Measurements from ENCODE around the gene ATXN7. TPM values are rescaled to one million over a fixed set of nuclear protein-coding genes. Genes with fewer than 3 reads are reported as not detected.

Gene ATXN7
- total RNA-seq, 1 donor from 2014 or later, result 46.7 TPM

DNA sequence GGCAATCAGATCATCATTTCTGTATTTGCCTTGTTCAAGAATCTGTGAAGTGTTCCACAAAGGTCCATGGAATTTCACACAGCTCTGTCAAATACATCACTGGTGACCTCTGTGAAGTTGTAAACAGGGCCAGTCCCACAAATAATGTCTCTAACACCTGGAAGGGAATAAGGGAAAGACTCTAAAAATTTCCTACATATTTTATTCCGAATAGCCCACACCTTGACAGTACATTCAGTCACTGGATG is 44.6 kb upstream of the ATXN7 start, which contains the start of gene C3orf49:
Gene C3orf49 (plus strand): TSS at position 149 of the 248 bp plus-strand sequence. CDS start 173 bp downstream, outside the sequence.
- CTCF ChIA-PET, result interaction anchor here (0.7 to 3.4 kb wide), 9 partner anchors 11 to 1488 kb away, joined by 3 to 25 read pairs (median 4); no protein-coding TSS in a partner anchor
- Mint-ChIP-seq H3K4me3 (no peak within 1 kb of the TSS), H3K9me3 (no peaks in the 10 kb centered on the region), H3K36me3 (ENCODE audit: low read depth) (no peaks in the 10 kb centered on the region), H3K27me3 (no peaks in the 10 kb centered on the region), H3K4me1 (no peaks in the 10 kb centered on the region), H3K27ac (no peak within 1 kb of the TSS)
- TF ChIP-seq, protein P1, sequence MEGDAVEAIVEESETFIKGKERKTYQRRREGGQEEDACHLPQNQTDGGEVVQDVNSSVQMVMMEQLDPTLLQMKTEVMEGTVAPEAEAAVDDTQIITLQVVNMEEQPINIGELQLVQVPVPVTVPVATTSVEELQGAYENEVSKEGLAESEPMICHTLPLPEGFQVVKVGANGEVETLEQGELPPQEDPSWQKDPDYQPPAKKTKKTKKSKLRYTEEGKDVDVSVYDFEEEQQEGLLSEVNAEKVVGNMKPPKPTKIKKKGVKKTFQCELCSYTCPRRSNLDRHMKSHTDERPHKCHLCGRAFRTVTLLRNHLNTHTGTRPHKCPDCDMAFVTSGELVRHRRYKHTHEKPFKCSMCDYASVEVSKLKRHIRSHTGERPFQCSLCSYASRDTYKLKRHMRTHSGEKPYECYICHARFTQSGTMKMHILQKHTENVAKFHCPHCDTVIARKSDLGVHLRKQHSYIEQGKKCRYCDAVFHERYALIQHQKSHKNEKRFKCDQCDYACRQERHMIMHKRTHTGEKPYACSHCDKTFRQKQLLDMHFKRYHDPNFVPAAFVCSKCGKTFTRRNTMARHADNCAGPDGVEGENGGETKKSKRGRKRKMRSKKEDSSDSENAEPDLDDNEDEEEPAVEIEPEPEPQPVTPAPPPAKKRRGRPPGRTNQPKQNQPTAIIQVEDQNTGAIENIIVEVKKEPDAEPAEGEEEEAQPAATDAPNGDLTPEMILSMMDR (IDR thresholded peaks at IDR 0.05), result no peak
- ATAC-seq (ENCODE audit: low read depth) (no peak), DNase-seq (no peak)
- POLR2A ChIA-PET, result no interaction called here
- intact Hi-C loops (cut with micrococcal nuclease), result loop anchor here (5.0 kb wide), 2 partner anchors 1152 to 1617 kb away; no protein-coding TSS in a partner anchor

DNA sequence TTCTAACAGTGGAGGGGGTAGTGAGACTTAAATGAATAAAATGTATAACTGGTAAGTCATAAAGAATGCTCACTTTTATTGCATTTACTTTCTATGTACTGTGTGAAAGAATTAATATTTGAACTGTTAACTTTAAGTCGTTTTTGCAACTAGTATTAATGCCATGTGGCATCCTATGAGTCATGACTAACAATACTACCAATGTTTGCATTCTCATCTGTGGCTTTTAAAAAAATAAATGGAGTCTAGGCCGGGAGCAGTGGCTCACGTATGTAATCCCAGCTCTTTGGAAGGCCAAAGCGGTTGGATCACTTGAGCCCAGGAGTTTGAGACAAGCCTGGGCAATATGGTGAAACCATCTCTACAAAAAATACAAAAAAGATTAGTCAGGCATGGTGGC is 39.4 kb upstream of the ATXN7 start:
- Mint-ChIP-seq H3K4me1 (no peaks in the 10 kb centered on the region), H3K27me3 (no peaks in the 10 kb centered on the region), H3K4me3 (no peak overlapping the region), H3K36me3 (ENCODE audit: low read depth) (no peaks in the 10 kb centered on the region), H3K9me3 (no peaks in the 10 kb centered on the region), H3K27ac (no peak overlapping the region)
- ChIA-PET POLR2A (no interaction called here), CTCF (no interaction called here)
- DNase-seq (no peak), ATAC-seq (ENCODE audit: low read depth) (no peak)
- intact Hi-C loops (cut with micrococcal nuclease), result no loop called here
- TF ChIP-seq, protein P1 (IDR thresholded peaks at IDR 0.05), result no peak

DNA sequence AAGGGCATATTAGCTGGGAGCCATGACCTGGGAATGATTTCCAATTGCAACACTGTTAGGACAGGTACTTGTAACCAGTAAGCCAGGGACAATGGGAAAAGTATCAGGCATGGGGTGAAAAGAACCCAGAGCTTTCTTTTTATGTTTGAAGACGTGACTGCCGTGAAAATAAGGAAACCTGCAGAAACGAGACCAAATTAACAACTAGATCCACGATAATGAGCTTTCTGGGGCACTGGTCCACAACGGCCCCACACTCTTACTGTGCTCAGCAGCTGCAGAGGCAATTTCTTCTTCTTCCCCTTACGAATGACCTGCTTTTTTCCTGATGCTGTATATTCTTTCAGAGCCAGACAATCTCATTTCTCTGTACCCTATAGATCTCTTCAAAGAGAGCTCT is 33.1 kb upstream of the ATXN7 start:
- ChIA-PET CTCF (no interaction called here), POLR2A (interaction anchor here (0.7 kb wide), 1 partner anchor 33 kb away, joined by 3 read pairs; the partner anchor contains the start of genes ATXN7 and THOC7)
- DNase-seq (no peak), ATAC-seq (ENCODE audit: low read depth) (no peak)
- no peaks in the 10 kb centered on the region for H3K27me3 Mint-ChIP-seq
- H3K9me3 Mint-ChIP-seq, result no peaks in the 10 kb centered on the region
- H3K4me3 Mint-ChIP-seq, result no peak overlapping the region
- intact Hi-C loops (cut with micrococcal nuclease), result no loop called here
- no peaks in the 10 kb centered on the region for H3K4me1 Mint-ChIP-seq
- no peak overlapping the region for H3K27ac Mint-ChIP-seq
- H3K36me3 Mint-ChIP-seq (ENCODE audit: low read depth), result peaks cover 37% of the 10 kb centered on the region
- TF ChIP-seq, protein P1 (IDR thresholded peaks at IDR 0.05), result no peak

DNA sequence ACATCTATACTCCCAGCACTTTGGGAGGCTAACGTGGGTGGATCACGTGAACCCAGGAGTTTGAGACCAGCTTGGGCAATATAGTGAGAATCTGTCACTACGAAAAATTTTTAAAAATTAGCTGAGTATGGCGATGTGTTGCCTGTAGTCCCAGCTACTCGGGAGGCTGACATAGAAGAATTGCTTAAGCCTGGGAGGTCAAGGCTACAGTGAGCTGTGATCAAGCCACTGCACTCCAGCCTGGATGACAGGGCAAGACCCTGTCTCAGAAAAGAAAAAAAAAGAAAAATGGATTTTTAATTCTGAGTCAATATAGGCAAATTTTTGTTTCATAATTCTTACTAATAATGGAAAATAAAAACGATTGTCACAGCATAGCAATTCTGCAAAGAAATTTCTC is 31.3 kb upstream of the ATXN7 start:
- Mint-ChIP-seq H3K9me3 (no peaks in the 10 kb centered on the region), H3K27me3 (no peaks in the 10 kb centered on the region), H3K36me3 (ENCODE audit: low read depth) (peaks cover 48% of the 10 kb centered on the region), H3K4me3 (no peak overlapping the region), H3K27ac (no peak overlapping the region), H3K4me1 (no peaks in the 10 kb centered on the region)
- DNase-seq, result no peak
- POLR2A ChIA-PET, result no interaction called here
- TF ChIP-seq, protein P1 (IDR thresholded peaks at IDR 0.05), result no peak
- ATAC-seq (ENCODE audit: low read depth), result no peak
- CTCF ChIA-PET, result no interaction called here
- intact Hi-C loops (cut with micrococcal nuclease), result no loop called here

DNA sequence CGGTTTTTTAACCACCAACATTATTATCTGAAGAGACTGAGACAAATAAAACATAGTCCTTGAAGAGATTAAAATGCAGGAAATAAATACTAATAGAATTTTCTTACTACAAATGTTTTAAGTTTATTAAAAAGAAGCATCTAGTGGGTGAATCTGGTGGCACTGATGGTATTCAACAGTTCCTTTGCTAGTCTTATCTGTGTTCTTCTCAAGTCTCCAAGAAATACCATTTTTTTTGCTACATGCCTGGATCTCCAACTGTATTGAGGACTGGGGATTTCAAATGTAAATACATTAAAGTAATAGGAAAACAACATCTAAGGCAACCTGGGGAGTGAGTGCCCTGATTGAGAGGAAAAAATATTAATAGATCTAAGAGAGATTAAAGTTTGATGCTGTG is 22.0 kb upstream of the ATXN7 start:
- ChIA-PET CTCF (interaction anchor here (1.3 kb wide), 1 partner anchor 23 kb away, joined by 3 read pairs; the partner anchor contains the start of gene C3orf49), POLR2A (no interaction called here)
- Mint-ChIP-seq H3K9me3 (peaks cover 6% of the 10 kb centered on the region), H3K4me1 (no peaks in the 10 kb centered on the region), H3K27ac (no peak overlapping the region), H3K4me3 (no peak overlapping the region), H3K27me3 (no peaks in the 10 kb centered on the region), H3K36me3 (ENCODE audit: low read depth) (peaks cover 8% of the 10 kb centered on the region)
- DNase-seq (no peak), ATAC-seq (ENCODE audit: low read depth) (no peak)
- intact Hi-C loops (cut with micrococcal nuclease), result no loop called here
- TF ChIP-seq, protein P1 (IDR thresholded peaks at IDR 0.05), result no peak
